Tibial artery (tissue), 4 donors: ENCODE data around the gene BRMS1L.

Experiments used
- DNase-seq, 2 donors: peaks; one replicate each; pipeline ENCODE4 v3.0.0-alpha.2; 2019
- H3K27ac ChIP-seq, 2 donors: fragments of 200-600 bp; sonication (generic) in 1 of 2; 1 replicate in 1 of 2; 2 replicates in 1 of 2; pipeline ENCODE4 v1.5.1; 2018 to 2019; ENCODE audit warnings: mild to moderate bottlenecking in 1 of 2
- H3K27me3 ChIP-seq, 2 donors: fragments of 200-600 bp; sonication (generic) in 1 of 2; one replicate each; pipeline versions ENCODE4 v1.5.1 to v1.6.0; 2016 to 2019
- H3K36me3 ChIP-seq, 3 donors: fragments of 200-600 bp; sonication (generic) in 2 of 3; one replicate each; pipeline ENCODE4 v1.5.1; 2016 to 2019; ENCODE audit warnings: mild to moderate bottlenecking in 2 of 3
- H3K4me1 ChIP-seq, 4 donors: fragments of 200-600 bp; sonication (generic) in 2 of 4; 1 replicate in 3 of 4; 2 replicates in 1 of 4; pipeline ENCODE4 v1.5.1; 2016 to 2019
- H3K4me3 ChIP-seq, 2 donors: fragments of 200-600 bp; sonication (generic) in 1 of 2; 1 replicate in 1 of 2; 2 replicates in 1 of 2; pipeline ENCODE4 v1.5.1; 2018 to 2019; ENCODE audit warnings: mild to moderate bottlenecking in 2 of 2
- H3K9me3 ChIP-seq, 3 donors: fragments of 200-600 bp; sonication (generic) in 1 of 3; one replicate each; pipeline ENCODE4 v1.5.1; 2016 to 2019
- intact Hi-C: fragments of 100-400 bp; cut with DNase I; formaldehyde crosslinking; loops from one replicate; pipeline ENCODE4 v1.15.0; 2023; ENCODE audit warnings: low total_unique reads
- TF ChIP-seq, protein P1 (sequence below), 2 experiments: fragments of 200-600 bp in 1 of 2; fragments of 450-650 bp in 1 of 2; IDR thresholded peaks; one replicate each; pipeline ENCODE4 v1.5.1; 2017 to 2019; ENCODE audit warnings: antibody characterized with exemption in 2 of 2, mild to moderate bottlenecking in 1 of 2, moderate library complexity in 1 of 2

BRMS1L gene

DNA sequence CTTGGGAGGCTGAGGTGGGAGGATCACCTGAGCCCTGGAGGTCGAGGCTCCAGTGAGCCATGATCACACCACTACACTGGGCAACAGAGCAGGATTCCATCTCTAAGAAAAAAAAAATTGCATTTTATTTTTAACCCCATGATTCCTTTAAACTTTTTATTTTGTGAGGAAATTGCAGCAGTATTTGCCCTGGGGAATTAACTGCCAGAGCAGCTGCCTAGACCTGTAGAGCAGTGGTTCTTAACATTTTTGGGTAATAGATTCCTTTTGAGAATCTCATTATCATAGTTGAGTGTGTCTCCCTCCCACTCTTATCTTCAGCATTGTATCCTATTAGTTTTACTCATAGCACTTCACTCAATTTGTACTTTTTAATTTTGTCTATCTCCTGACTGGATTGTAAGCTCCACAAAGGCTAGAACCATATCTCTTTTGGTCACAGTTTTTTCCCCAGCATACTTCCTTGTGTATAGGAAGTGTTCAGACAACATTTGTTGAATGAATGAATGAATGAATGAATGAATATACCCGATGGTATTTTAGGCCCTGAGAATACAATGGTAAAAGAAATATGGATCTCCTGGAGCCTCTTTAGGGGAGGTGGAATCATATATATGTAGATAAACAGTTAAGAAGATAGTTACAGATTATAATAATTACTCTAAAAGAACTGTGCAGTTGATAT is 40.6 kb downstream of the BRMS1L start:
- no peaks in the 10 kb centered on the region for H3K27me3 ChIP-seq
- H3K9me3 ChIP-seq, result no peaks in the 10 kb centered on the region
- no peak for DNase-seq
- no peak overlapping the region for H3K4me3 ChIP-seq
- peaks cover 21 to 32% (median 23%) of the 10 kb centered on the region in 3 donors for H3K36me3 ChIP-seq
- TF ChIP-seq, protein P1, sequence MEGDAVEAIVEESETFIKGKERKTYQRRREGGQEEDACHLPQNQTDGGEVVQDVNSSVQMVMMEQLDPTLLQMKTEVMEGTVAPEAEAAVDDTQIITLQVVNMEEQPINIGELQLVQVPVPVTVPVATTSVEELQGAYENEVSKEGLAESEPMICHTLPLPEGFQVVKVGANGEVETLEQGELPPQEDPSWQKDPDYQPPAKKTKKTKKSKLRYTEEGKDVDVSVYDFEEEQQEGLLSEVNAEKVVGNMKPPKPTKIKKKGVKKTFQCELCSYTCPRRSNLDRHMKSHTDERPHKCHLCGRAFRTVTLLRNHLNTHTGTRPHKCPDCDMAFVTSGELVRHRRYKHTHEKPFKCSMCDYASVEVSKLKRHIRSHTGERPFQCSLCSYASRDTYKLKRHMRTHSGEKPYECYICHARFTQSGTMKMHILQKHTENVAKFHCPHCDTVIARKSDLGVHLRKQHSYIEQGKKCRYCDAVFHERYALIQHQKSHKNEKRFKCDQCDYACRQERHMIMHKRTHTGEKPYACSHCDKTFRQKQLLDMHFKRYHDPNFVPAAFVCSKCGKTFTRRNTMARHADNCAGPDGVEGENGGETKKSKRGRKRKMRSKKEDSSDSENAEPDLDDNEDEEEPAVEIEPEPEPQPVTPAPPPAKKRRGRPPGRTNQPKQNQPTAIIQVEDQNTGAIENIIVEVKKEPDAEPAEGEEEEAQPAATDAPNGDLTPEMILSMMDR (IDR thresholded peaks at IDR 0.05), result no peak
- peaks cover 0 to 18% (median 8%) of the 10 kb centered on the region in 4 donors for H3K4me1 ChIP-seq
- peak overlapping the region; percentile 27 to 55 for H3K27ac ChIP-seq
- intact Hi-C loops, result no loop called here

DNA sequence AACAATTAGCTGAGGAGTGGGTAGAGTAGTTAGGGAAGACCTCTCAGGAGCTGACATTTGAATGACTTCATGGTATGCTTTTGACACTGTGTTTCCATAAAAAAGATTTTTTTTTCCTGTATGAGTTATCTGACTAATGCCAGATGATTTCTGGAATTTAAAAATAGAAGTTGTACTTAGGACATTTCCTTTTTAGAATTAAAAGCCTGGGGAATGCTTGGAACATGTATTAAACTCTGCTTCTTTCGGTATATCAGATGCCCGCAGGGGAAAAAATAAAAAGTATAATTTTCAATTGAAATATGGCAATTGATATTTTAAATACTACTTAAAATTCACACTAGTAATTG is 41.1 kb downstream of the BRMS1L start:
- no peak for DNase-seq
- Histone ChIP-seq H3K4me1 (peaks cover 0 to 18% (median 8%) of the 10 kb centered on the region in 4 donors), H3K4me3 (no peak overlapping the region), H3K27me3 (no peaks in the 10 kb centered on the region), H3K36me3 (peaks cover 21 to 34% (median 23%) of the 10 kb centered on the region in 3 donors), H3K9me3 (no peaks in the 10 kb centered on the region), H3K27ac (peak overlapping the region; percentile 27 to 55)
- intact Hi-C loops, result no loop called here
- TF ChIP-seq, protein P1 (IDR thresholded peaks at IDR 0.05), result no peak

DNA sequence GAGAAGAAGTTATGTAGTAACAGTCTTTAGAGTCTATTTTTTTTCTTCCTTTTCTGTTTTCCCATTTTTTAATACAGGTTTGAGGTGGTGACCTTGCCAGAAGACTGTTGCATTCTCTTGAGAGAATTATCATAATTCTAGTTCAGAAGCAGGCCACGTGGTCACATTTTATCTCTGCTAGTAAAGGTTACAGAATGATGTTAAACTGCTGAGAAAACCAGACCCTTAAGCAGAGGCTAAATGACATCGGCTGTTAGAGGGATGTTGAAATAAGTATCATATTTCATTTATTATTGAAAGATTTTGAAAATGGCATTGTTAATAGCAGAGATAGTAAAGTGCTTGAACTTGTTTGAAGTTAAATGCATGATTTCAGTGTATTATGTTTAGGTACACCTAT is 49.2 kb downstream of the BRMS1L start:
- DNase-seq, result no peak
- intact Hi-C loops, result no loop called here
- peaks cover 0 to 4% (median 0%) of the 10 kb centered on the region in 3 donors for H3K36me3 ChIP-seq
- peaks cover 0 to 16% (median 13%) of the 10 kb centered on the region in 4 donors for H3K4me1 ChIP-seq
- no peaks in the 10 kb centered on the region for H3K27me3 ChIP-seq
- H3K9me3 ChIP-seq, result no peaks in the 10 kb centered on the region
- no peak overlapping the region for H3K27ac ChIP-seq
- TF ChIP-seq, protein P1 (IDR thresholded peaks at IDR 0.05), result no peak
- H3K4me3 ChIP-seq, result no peak overlapping the region

DNA sequence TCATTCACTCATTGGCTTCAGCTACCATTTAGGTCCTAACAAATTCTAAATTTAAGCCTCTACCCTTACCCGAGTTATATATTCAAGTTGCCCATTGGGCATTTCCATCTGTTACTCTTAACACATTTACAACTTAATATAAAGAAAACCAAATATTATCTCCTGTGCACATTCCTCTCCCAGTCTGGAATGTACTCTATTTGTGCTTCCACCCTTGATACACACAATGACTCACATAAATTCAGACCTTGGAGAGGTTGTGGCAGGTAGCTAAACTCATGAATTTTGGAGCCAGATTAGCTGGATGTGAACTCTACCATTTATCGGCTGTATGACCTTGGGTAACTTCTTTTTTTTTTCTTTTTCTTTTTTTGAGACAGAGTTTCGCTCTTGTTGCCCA is 51.1 kb downstream of the BRMS1L start:
- intact Hi-C loops, result no loop called here
- DNase-seq, result no peak
- H3K36me3 ChIP-seq, result peaks cover 0 to 1% (median 0%) of the 10 kb centered on the region in 3 donors
- no peak overlapping the region for H3K27ac ChIP-seq
- TF ChIP-seq, protein P1 (IDR thresholded peaks at IDR 0.05), result no peak
- H3K27me3 ChIP-seq, result no peaks in the 10 kb centered on the region
- H3K4me3 ChIP-seq, result no peak overlapping the region
- H3K9me3 ChIP-seq, result no peaks in the 10 kb centered on the region
- peaks cover 0 to 16% (median 13%) of the 10 kb centered on the region in 4 donors for H3K4me1 ChIP-seq

DNA sequence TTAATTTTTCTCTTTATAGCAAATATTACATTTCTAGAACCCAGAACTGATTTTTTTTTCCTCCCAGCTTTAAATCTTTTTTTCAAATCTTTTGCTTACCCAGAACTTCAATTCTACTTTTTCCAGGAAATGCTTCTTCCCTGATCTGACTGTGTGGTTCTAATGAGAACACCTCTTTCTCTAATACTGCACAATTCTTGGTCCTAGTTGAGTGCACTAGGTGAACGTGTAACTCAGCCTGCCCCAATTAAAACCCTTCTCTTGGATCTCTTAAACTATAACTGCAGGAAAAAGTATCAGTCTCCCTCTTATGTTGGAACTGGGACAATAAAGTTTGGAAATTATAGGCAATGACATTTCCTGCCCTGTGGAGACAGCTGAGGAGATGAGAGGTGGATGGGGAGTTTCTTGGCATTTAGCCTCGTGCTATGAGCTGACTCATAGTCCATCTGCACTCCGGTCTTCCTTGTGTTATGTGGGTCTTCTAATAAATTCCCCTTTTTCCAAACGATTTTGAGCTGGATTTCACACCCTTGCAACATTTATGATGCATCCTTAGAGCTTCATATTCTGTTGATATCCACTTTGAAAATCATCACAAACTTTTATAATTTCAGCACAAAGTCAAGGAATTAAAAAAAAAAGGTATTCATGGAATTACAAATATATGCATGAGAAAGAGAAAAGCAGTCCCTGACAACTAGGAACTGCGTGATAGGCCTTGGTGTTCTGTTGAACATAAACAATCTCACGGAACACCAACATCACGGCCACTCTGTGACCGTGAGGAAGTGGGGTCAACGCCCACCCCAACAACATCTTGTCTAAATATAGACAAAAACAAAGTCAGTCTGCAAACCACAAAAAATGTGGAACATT is 52.4 kb downstream of the BRMS1L start:
- Histone ChIP-seq H3K36me3 (no peaks in the 10 kb centered on the region), H3K4me3 (no peak overlapping the region), H3K27ac (peak overlapping the region; percentile 1 to 5), H3K4me1 (peaks cover 0 to 16% (median 13%) of the 10 kb centered on the region in 4 donors), H3K9me3 (no peaks in the 10 kb centered on the region), H3K27me3 (no peaks in the 10 kb centered on the region)
- TF ChIP-seq, protein P1 (IDR thresholded peaks at IDR 0.05), result no peak
- intact Hi-C loops, result no loop called here
- DNase-seq, result no peak
